IMR-90 (cell line): Measurements from ENCODE around the gene ARHGAP18. TPM values are rescaled to one million over a fixed set of nuclear protein-coding genes. Genes with fewer than 3 reads are reported as not detected.

Experiments used
- ATAC-seq: fragments of 200-7000 bp; cut with Tn5 transposase; 2 replicates; pipeline ENCODE4 v1.9.1; 2020; ENCODE audit warnings: low read depth, mild to moderate bottlenecking, moderate library complexity
- BruUV-seq: library from RNA; stranded (reverse); fragments of 400-500 nt; replicated peaks from 2 replicates; lab custom pipeline; 2021; lab: Mats Ljungman, UMichigan
- CTCF ChIA-PET: fragments of 300-600 bp; formaldehyde crosslinking; extraction: SDS; loops from one replicate; lab custom pipeline; 2021; ENCODE audit warnings: antibody characterized with exemption; lab: Yijun Ruan, JAX
- POLR2A ChIA-PET: fragments of 300-600 bp; sonication (Branson Sonifier 250); formaldehyde crosslinking; loops from one replicate; lab custom pipeline; 2022; ENCODE audit warnings: antibody characterized with exemption; ENCODE audit not compliant: unreplicated experiment; lab: Charles Lee
- DNase-seq: peaks from one replicate; pipeline ENCODE4 v3.0.0; 2013
- H2AFZ ChIP-seq: replicated peaks from 2 replicates; pipeline ENCODE3; 2013; ENCODE audit warnings: low read length, mild to moderate bottlenecking; ENCODE audit not compliant: poor library complexity
- H2AK5ac ChIP-seq: 2 replicates; pipeline ENCODE4 v1.6.1; 2013; ENCODE audit warnings: low read depth, low read length, inconsistent platforms
- H2AK9ac ChIP-seq: replicated peaks from 2 replicates; pipeline ENCODE3; 2013; ENCODE audit warnings: mild to moderate bottlenecking, low read depth, low read length, moderate library complexity; ENCODE audit not compliant: poor library complexity
- H2BK120ac ChIP-seq: 2 replicates; pipeline ENCODE4 v1.6.1; 2013; ENCODE audit warnings: low read depth, low read length, inconsistent platforms
- H2BK15ac ChIP-seq: 3 replicates; pipeline ENCODE4 v1.6.1; 2013; ENCODE audit warnings: low read depth, low read length, inconsistent platforms
- H2BK20ac ChIP-seq: 2 replicates; pipeline ENCODE4 v1.6.1; 2013; ENCODE audit warnings: low read depth, mild to moderate bottlenecking, inconsistent platforms, low read length, moderate library complexity
- H2BK5ac ChIP-seq: 2 replicates; pipeline ENCODE4 v1.6.1; 2013; ENCODE audit warnings: mild to moderate bottlenecking, low read depth, low read length, inconsistent platforms; ENCODE audit not compliant: poor library complexity, severe bottlenecking
- H3K14ac ChIP-seq: replicated peaks from 2 replicates; pipeline ENCODE4 v1.6.1; 2013; ENCODE audit warnings: low read depth, low read length, inconsistent platforms
- H3K18ac ChIP-seq: 2 replicates; pipeline ENCODE4 v1.6.1; 2013; ENCODE audit warnings: low read depth, low read length, control low read depth
- H3K23ac ChIP-seq: 2 replicates; pipeline ENCODE4 v1.6.1; 2013; ENCODE audit warnings: low read depth, low read length, inconsistent platforms
- H3K27ac ChIP-seq: 2 replicates; pipeline ENCODE4 v1.5.1; 2013; ENCODE audit warnings: mild to moderate bottlenecking, control low read depth, low read length; ENCODE audit not compliant: insufficient read depth
- H3K27me3 ChIP-seq: 2 replicates; pipeline ENCODE4 v1.6.1; 2013; ENCODE audit warnings: low read length; ENCODE audit not compliant: control insufficient read depth, insufficient read depth
- H3K36me3 ChIP-seq: 2 replicates; pipeline ENCODE4 v1.6.1; 2013; ENCODE audit warnings: low read length, mixed read lengths; ENCODE audit not compliant: control insufficient read depth, insufficient read depth
- H3K4ac ChIP-seq: 2 replicates; pipeline ENCODE4 v1.6.1; 2013; ENCODE audit warnings: low read depth, low read length, inconsistent platforms
- H3K4me1 ChIP-seq: 2 replicates; pipeline ENCODE4 v1.6.1; 2013; ENCODE audit warnings: low read length, mixed read lengths; ENCODE audit not compliant: control insufficient read depth, insufficient read depth
- H3K4me2 ChIP-seq: 2 replicates; pipeline ENCODE4 v1.6.1; 2013; ENCODE audit warnings: low read depth, mild to moderate bottlenecking, control low read depth, low read length, moderate library complexity
- H3K4me3 ChIP-seq: 2 replicates; pipeline ENCODE4 v1.5.1; 2013; ENCODE audit warnings: low read depth, mild to moderate bottlenecking, control low read depth, low read length, moderate library complexity; ENCODE audit not compliant: insufficient read depth
- H3K56ac ChIP-seq: 2 replicates; pipeline ENCODE4 v1.6.1; 2013; ENCODE audit warnings: low read length, inconsistent platforms; ENCODE audit not compliant: insufficient read depth; ENCODE audit errors: extremely low read depth
- H3K79me1 ChIP-seq, 2 experiments: 2 replicates each; pipeline ENCODE4 v1.6.1; 2013; ENCODE audit warnings: low read length in 2 of 2, inconsistent platforms in 1 of 2, low read depth in 1 of 2
- H3K9ac ChIP-seq: 2 replicates; pipeline ENCODE4 v1.6.1; 2013; ENCODE audit warnings: low read depth, low read length, control low read depth
- H3K9me1 ChIP-seq: 2 replicates; pipeline ENCODE4 v1.6.1; 2013; ENCODE audit warnings: low read length, inconsistent platforms; ENCODE audit not compliant: insufficient read depth
- H3K9me3 ChIP-seq: 2 replicates; pipeline ENCODE4 v1.6.1; 2013; ENCODE audit warnings: low read length; ENCODE audit not compliant: control insufficient read depth, insufficient read depth
- H4K20me1 ChIP-seq: 2 replicates; pipeline ENCODE4 v1.6.1; 2013; ENCODE audit warnings: low read length, inconsistent platforms; ENCODE audit not compliant: insufficient read depth
- H4K5ac ChIP-seq: 2 replicates; pipeline ENCODE4 v1.6.1; 2013; ENCODE audit warnings: mild to moderate bottlenecking, low read depth, low read length, control low read depth
- H4K8ac ChIP-seq, 2 experiments: 2 replicates each; pipeline ENCODE4 v1.6.1; 2013; ENCODE audit warnings: low read depth in 2 of 2, low read length in 2 of 2, control low read depth in 1 of 2, inconsistent platforms in 1 of 2
- H4K91ac ChIP-seq: 2 replicates; pipeline ENCODE4 v1.6.1; 2013; ENCODE audit warnings: low read depth, low read length, inconsistent platforms; ENCODE audit not compliant: insufficient read depth
- BHLHE40 ChIP-seq: fragments of 150-350 bp; IDR thresholded peaks from 2 replicates; pipeline ENCODE4 v1.6.1; 2016; ENCODE audit warnings: mild to moderate bottlenecking, low read depth, low read length
- CEBPB ChIP-seq: IDR thresholded peaks from 2 replicates; pipeline ENCODE4 v1.6.1; 2012; ENCODE audit warnings: low read depth, low read length, improper control_type of control experiment
- CHD1 ChIP-seq: IDR thresholded peaks from 2 replicates; pipeline ENCODE4 v1.6.1; 2012; ENCODE audit warnings: low read depth, low read length, improper control_type of control experiment
- FOS ChIP-seq: fragments of 150-350 bp; IDR thresholded peaks from 2 replicates; pipeline ENCODE4 v1.6.1; 2016; ENCODE audit warnings: low read depth, low read length
- MAFK ChIP-seq: IDR thresholded peaks from 2 replicates; pipeline ENCODE4 v1.6.1; 2012; ENCODE audit warnings: low read depth, low read length, improper control_type of control experiment
- MXI1 ChIP-seq: IDR thresholded peaks from 2 replicates; pipeline ENCODE4 v1.6.1; 2012; ENCODE audit warnings: low read depth, mild to moderate bottlenecking, low read length, moderate library complexity, borderline replicate concordance
- NFE2L2 ChIP-seq: fragments of 150-350 bp; IDR thresholded peaks from 2 replicates; pipeline ENCODE4 v1.6.1; 2016; ENCODE audit warnings: low read depth, mild to moderate bottlenecking, low read length
- POLR2A ChIP-seq: IDR thresholded peaks from 2 replicates; pipeline ENCODE4 v1.6.1; 2012; ENCODE audit warnings: mild to moderate bottlenecking, low read depth, low read length
- RAD21 ChIP-seq: IDR thresholded peaks from 2 replicates; pipeline ENCODE4 v1.6.1; 2012; ENCODE audit warnings: low read length, improper control_type of control experiment
- RCOR1 ChIP-seq: IDR thresholded peaks from 2 replicates; pipeline ENCODE4 v1.6.1; 2012; ENCODE audit warnings: mild to moderate bottlenecking, low read length, improper control_type of control experiment; ENCODE audit not compliant: insufficient replicate concordance
- SMC3 ChIP-seq: fragments of 150-350 bp; IDR thresholded peaks from 2 replicates; pipeline ENCODE4 v1.6.1; 2016; ENCODE audit warnings: low read depth, mild to moderate bottlenecking, antibody characterized with exemption, low read length, moderate library complexity
- USF2 ChIP-seq: fragments of 150-350 bp; IDR thresholded peaks from 2 replicates; pipeline ENCODE4 v1.6.1; 2017; ENCODE audit warnings: mild to moderate bottlenecking, antibody characterized with exemption, low read length, low read depth
- WGBS, 2 experiments: methylation state at CpG; one replicate each; pipeline versions ENCODE4 v1.1.5 to v1.1.7; 2013; ENCODE audit warnings: missing lambda C conversion rate in 2 of 2; ENCODE audit not compliant: insufficient read length in 1 of 2; ENCODE audit errors: extremely low coverage in 2 of 2; 5-methylcytosine and 5-hydroxymethylcytosine counted together
- dilution Hi-C: fragments of 300-500 bp; cut with HindIII; formaldehyde crosslinking; loops from one replicate; pipeline ENCODE4 v1.14.3; 2018; ENCODE audit warnings: low sequenced_read_pairs; ENCODE audit not compliant: unreplicated experiment
- in situ Hi-C: fragments of 300-500 bp; cut with MboI; formaldehyde crosslinking; loops from 3 replicates; pipeline ENCODE4 v1.14.3; 2019; ENCODE audit warnings: low sequenced_read_pairs, inconsistent platforms, mixed read lengths
- intact Hi-C: fragments of 100-400 bp; cut with micrococcal nuclease; formaldehyde crosslinking; loops from 2 replicates; pipeline ENCODE4 v1.10.0; 2022
- polyA plus RNA-seq, 3 experiments: library from polyadenylated mRNA; depleted of rRNA; stranded (reverse); fragments of >200 nt; gene quantifications; 2 replicates each; pipeline ENCODE4 v1.2.3, GENCODE V29; 2012; ENCODE audit warnings: low replicate concordance in 1 of 3
- total RNA-seq: library from RNA; depleted of rRNA; stranded (reverse); fragments of >200 nt; gene quantifications from 2 replicates; pipeline ENCODE4 v1.2.3, GENCODE V29; 2012
- TF ChIP-seq, protein P1 (sequence below): conservative IDR thresholded peaks from 2 replicates; pipeline ENCODE4 v1.5.1; 2012; ENCODE audit warnings: mild to moderate bottlenecking, low read depth, low read length, improper control_type of control experiment
- TF ChIP-seq, protein P2 (sequence below): fragments of 150-350 bp; IDR thresholded peaks from 2 replicates; pipeline ENCODE4 v1.6.1; 2016; ENCODE audit warnings: low read depth, mild to moderate bottlenecking, low read length, moderate library complexity, borderline replicate concordance

The ARHGAP18 gene
- total and polyA plus RNA-seq, 2 of the 4 experiments (the other 2 are of a cell fraction), result 6.2 to 17.0 TPM

GRCh38 chr6:129753422-129753821 lies 43.4 kb upstream of the ARHGAP18 start:
- H4K5ac ChIP-seq, result no peak overlapping the region
- H3K27ac ChIP-seq, result no peak overlapping the region
- no peak overlapping the region for H2BK20ac ChIP-seq
- no peak overlapping the region for H3K4ac ChIP-seq
- no peak overlapping the region for H2AK9ac ChIP-seq
- H3K9ac ChIP-seq, result no peak overlapping the region
- no peak overlapping the region; the same call in 1 of the 2 replicates for H3K23ac ChIP-seq
- H3K36me3 ChIP-seq, result no peaks in the 10 kb centered on the region
- H3K9me3 ChIP-seq, result no peaks in the 10 kb centered on the region
- ChIA-PET POLR2A (no interaction called here), CTCF (no interaction called here)
- H3K9me1 ChIP-seq, result peaks cover 3% of the 10 kb centered on the region; the same call in 1 of the 2 replicates
- H3K4me2 ChIP-seq, result no peak overlapping the region
- no peak overlapping the region for H2BK15ac ChIP-seq
- DNase-seq (peak; percentile 70), ATAC-seq (peak; percentile 56)
- no peak overlapping the region for H2AFZ ChIP-seq
- no peak overlapping the region for H3K4me3 ChIP-seq
- no peaks in the 10 kb centered on the region for H3K27me3 ChIP-seq
- H2BK120ac ChIP-seq, result no peak overlapping the region
- no peak overlapping the region for H2BK5ac ChIP-seq
- dilution Hi-C loops, result no loop called here
- H3K18ac ChIP-seq, result no peak overlapping the region
- WGBS, 2 experiments, result no CpG with 5 or more reads among the region's 2 CpGs
- H3K56ac ChIP-seq, result no peak overlapping the region
- H2AK5ac ChIP-seq, result no peak overlapping the region
- H4K20me1 ChIP-seq, result no peaks in the 10 kb centered on the region
- no peak overlapping the region for H4K8ac ChIP-seq
- TF ChIP-seq MAFK (no peak), FOS (no peak), BHLHE40 (no peak), MXI1 (no peak), RAD21 (no peak), CEBPB (no peak), POLR2A (no peak), CHD1 (no peak), USF2 (no peak), RCOR1 (no peak), NFE2L2 (no peak), SMC3 (no peak)
- TF ChIP-seq, protein P1, sequence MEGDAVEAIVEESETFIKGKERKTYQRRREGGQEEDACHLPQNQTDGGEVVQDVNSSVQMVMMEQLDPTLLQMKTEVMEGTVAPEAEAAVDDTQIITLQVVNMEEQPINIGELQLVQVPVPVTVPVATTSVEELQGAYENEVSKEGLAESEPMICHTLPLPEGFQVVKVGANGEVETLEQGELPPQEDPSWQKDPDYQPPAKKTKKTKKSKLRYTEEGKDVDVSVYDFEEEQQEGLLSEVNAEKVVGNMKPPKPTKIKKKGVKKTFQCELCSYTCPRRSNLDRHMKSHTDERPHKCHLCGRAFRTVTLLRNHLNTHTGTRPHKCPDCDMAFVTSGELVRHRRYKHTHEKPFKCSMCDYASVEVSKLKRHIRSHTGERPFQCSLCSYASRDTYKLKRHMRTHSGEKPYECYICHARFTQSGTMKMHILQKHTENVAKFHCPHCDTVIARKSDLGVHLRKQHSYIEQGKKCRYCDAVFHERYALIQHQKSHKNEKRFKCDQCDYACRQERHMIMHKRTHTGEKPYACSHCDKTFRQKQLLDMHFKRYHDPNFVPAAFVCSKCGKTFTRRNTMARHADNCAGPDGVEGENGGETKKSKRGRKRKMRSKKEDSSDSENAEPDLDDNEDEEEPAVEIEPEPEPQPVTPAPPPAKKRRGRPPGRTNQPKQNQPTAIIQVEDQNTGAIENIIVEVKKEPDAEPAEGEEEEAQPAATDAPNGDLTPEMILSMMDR, result no peak
- TF ChIP-seq, protein P2, sequence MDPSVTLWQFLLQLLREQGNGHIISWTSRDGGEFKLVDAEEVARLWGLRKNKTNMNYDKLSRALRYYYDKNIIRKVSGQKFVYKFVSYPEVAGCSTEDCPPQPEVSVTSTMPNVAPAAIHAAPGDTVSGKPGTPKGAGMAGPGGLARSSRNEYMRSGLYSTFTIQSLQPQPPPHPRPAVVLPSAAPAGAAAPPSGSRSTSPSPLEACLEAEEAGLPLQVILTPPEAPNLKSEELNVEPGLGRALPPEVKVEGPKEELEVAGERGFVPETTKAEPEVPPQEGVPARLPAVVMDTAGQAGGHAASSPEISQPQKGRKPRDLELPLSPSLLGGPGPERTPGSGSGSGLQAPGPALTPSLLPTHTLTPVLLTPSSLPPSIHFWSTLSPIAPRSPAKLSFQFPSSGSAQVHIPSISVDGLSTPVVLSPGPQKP, result no peak
- no peak overlapping the region for H3K14ac ChIP-seq
- 0 out of 4 replicates have a peak, but pooled peaks cover 0 to 4% of the 10 kb centered on the region in 2 experiments for H3K79me1 ChIP-seq
- no peak overlapping the region for H4K91ac ChIP-seq
- in situ Hi-C loops, result no loop called here
- peaks cover 10% of the 10 kb centered on the region for H3K4me1 ChIP-seq
- no TSS peak for BruUV-seq
- intact Hi-C loops, result no loop called here
